Renal cortex interstitium (tissue), 11 donors: ENCODE measurements around the gene TMEM94. TPM values are rescaled to one million over a fixed set of nuclear protein-coding genes. Genes with fewer than 3 reads are reported as not detected.
"Not testable (repeated sequence)": the region's sequence is repeated elsewhere in the genome, so short reads cannot be mapped to it uniquely, and the experiment has no call there.

Source experiments
- DNase-seq, 11 donors: peaks; one replicate each; pipeline ENCODE4 v3.0.0-alpha.2; 2013; ENCODE audit warnings: low read depth in 9 of 11, low spot score in 4 of 11; ENCODE audit errors: extremely low read depth in 1 of 11
- polyA plus RNA-seq, 3 donors: library from polyadenylated mRNA; unstranded; fragments of 120-200 nt; gene quantifications; one replicate each; pipeline ENCODE4 v1.2.1, GENCODE V29; 2013; ENCODE audit not compliant: insufficient read length in 3 of 3

Gene TMEM94
- polyA plus RNA-seq, 3 donors = 91.6 to 101 (median 96.7) TPM

GRCh38 chr17:75516255-75516618 is 59.8 kb downstream of the TMEM94 start, which contains the start of gene TSEN54:
Gene TSEN54, plus strand, starts transcription at chr17:75516528. Its CDS starts 33 bp downstream, at chr17:75516561.
- DNase-seq = peak in 10 of 11 donors; percentile 72 to 89 (median 84)

- no peak for DNase-seq
Observed at GRCh38 chr17:75516619-75517296, 60.3 kb downstream of the TMEM94 start.

GRCh38 chr17:75517297-75517865 is 60.9 kb downstream of the TMEM94 start:
- no peak for DNase-seq

- DNase-seq = no peak
Observed at GRCh38 chr17:75518201-75518600, 61.8 kb downstream of the TMEM94 start.

GRCh38 chr17:75518983-75519537 is 62.6 kb downstream of the TMEM94 start:
- DNase-seq = no peak

GRCh38 chr17:75520413-75520812 is 64.0 kb downstream of the TMEM94 start:
- not testable (repeated sequence) for DNase-seq

GRCh38 chr17:75521290-75521689 is 64.9 kb downstream of the TMEM94 start:
- no peak for DNase-seq

- no peak for DNase-seq
Observed at GRCh38 chr17:75521951-75522727, 65.7 kb downstream of the TMEM94 start.

GRCh38 chr17:75523647-75524046 is 67.2 kb downstream of the TMEM94 start:
- DNase-seq = no peak

GRCh38 chr17:75524269-75524969 is 68.0 kb downstream of the TMEM94 start:
- no peak for DNase-seq

GRCh38 chr17:75524970-75525805 is 68.8 kb downstream of the TMEM94 start, which contains the start of gene LLGL2:
Gene LLGL2, plus strand, starts transcription at chr17:75525697. Its CDS starts 17,730 bp downstream, at chr17:75543427.
- peak in 6 of 11 donors; percentile 67 to 89 (median 81) for DNase-seq

GRCh38 chr17:75525806-75526554 is 69.5 kb downstream of the TMEM94 start:
- DNase-seq = no peak

GRCh38 chr17:75526555-75527270 is 70.3 kb downstream of the TMEM94 start:
- no peak for DNase-seq

- no peak for DNase-seq
Observed at GRCh38 chr17:75530837-75531720, 74.6 kb downstream of the TMEM94 start.

- no peak for DNase-seq
Observed at GRCh38 chr17:75531721-75532072, 75.3 kb downstream of the TMEM94 start.

- no peak for DNase-seq
Observed at GRCh38 chr17:75535119-75535537, 78.7 kb downstream of the TMEM94 start.
